HG03442 (cell line): Measurements from ENCODE around the gene ANKS4B.
"Not testable (repeated sequence)": the region's sequence is repeated elsewhere in the genome, so short reads cannot be mapped to it uniquely, and the experiment has no call there.

Source experiments
- ATAC-seq: cut with Tn5 transposase; IDR thresholded peaks from one replicate; pipeline ENCODE4 v1.9.1; 2021; ENCODE audit warnings: mild to moderate bottlenecking, moderate library complexity; ENCODE audit not compliant: unreplicated experiment

ANKS4B gene

DNA sequence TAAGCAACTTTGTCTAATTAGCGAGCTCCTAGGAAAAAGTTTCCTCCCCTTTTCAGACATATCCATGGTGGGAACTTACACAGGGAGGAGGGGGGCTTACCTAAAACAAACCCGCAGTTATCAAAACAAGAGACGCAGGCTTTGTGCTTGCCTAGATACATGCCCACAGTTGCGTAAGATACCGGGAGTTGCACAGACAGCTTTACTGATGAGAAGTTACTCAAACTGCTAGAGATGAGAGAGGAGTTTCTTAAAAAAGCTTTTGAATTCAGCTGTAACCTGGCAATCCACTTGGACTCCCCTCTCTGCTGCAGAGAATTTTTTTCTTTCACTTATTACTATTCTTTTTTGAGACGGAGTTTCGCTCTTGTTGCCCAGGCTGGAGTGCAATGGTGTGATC is 15.3 kb upstream of the ANKS4B start:
- ATAC-seq = no peak

DNA sequence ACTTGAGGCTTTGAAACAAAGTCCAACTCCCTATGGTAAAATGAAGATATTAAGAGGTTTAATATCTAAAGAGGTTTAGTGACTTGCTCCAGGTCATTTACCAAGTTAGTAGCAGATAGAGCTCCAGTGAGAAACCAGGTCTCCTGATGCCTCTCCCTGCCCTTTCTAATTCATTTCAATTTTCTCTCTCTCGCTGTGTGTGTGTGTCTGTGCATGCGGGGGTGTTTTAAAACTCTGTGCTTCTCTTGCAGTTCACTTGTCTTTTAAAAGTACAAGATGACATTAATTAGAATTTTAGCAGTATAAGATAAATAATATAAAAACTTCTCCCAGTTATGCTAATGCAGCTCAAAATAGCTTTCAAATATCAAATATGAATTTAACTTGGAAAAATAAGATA is 13.9 kb upstream of the ANKS4B start:
- no peak for ATAC-seq

DNA sequence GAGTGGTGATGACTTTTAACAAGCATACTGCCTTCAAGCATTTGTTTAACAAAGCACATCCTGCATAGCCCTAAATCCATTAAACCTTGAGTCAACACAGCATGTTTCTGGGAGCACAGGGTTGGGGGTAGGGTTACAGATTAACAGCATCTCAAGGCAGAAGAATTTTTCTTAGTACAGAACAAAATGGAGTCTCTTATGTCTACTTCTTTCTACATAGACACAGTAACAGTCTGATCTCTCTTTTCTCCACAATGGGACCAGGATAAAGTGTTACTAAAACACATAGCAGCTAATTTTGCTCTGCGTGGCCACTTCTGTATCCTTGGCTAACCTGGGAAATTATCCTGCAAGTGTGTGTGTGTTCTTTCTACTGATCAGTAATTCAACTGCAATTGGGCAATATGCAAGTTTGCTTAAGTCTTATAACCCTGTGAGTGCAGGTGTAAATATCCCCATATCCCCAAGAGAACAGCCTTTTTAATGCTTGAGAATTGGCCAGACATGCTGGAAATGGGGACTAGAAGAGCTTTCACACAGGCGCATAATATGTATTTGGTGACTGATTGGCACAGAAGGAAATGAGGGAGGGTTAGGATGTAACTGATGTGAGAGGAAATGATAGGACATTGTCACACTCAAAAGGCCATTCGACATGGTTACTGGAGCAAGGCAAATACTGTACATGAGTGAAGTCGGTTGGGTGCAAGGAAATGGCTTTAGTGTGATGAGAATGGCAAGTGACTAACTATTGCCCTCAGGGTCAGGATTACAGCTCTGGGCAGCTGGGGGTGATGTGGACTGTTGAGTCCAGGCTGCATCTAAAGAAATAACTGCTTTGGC is 10.8 kb upstream of the ANKS4B start:
- no peak for ATAC-seq

DNA sequence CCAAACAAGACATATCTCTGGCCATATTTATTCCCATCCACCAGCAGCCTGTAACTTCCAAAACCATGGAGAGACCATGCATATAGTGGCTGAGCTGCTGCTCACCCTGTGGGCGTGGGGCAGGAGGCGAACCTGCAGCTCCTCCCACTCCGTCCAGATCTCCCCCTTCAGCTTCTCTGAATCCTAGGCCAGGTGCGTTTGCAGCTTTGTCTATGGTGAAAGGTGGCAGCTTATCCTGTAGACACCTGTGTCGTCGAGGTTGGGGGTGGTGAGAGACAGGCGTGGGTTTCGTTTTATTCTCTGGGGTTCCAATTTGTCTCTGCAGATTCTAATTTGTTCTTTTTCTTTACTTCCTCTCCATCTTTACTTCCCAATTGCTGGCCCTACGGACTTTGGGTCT is 9.7 kb upstream of the ANKS4B start:
- no peak for ATAC-seq

DNA sequence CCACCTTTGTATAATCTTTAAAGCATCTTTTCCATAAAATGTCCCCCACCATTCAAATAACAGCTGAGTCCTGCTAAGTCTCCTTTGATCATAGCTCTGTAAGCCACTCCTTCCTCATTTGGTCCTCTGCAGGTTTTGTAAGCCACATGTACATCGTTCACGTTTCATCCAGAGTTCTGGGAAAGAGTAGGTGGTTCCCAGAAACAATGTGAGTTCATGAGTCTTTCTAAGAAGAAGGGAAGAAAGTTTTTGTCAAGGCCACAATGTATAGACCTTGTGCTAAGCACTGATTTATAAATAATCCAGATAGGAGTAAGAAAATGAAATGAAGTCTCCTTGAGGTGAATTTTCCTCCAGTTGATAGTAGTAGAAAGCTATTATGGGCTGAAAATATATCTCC is 8.7 kb upstream of the ANKS4B start:
- no peak for ATAC-seq

DNA sequence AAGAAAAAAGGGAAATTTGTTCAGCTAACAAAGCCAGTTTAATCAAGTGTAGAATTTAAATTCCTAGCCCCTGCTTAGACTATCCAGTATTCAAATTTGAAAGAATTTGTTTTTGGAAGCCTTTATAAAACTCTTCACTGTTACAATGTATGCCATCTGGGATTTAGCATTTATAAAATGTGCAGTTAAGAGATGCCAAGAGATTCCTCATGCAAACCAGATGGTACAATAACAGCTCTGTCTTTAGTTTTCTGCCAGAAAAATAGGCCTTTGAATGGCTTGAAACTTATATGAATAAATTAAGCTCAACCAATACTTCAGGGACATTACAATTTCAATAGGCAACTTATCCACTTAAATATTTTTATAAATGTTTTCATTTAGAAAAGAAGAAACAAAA is 6.8 kb upstream of the ANKS4B start:
- ATAC-seq = no peak

DNA sequence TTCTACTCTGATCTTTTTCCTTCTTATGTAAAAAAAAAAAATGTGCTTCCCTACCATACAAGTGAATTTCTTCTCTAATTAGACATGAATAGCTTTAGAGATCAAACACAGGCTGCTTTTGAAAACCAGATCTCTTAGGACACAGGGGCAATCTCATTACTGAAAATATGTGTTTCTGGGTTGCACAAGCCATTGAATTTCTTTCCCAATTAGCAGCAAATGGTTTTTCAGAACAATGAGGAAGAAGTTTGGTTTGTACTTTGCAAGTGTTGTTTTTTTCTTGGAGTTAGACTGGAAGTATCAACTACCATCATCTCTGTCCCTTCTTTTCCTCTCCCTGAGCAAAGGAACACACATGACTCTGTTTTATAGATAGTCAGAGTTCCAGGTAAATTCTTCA is 5.6 kb upstream of the ANKS4B start:
- ATAC-seq = no peak

DNA sequence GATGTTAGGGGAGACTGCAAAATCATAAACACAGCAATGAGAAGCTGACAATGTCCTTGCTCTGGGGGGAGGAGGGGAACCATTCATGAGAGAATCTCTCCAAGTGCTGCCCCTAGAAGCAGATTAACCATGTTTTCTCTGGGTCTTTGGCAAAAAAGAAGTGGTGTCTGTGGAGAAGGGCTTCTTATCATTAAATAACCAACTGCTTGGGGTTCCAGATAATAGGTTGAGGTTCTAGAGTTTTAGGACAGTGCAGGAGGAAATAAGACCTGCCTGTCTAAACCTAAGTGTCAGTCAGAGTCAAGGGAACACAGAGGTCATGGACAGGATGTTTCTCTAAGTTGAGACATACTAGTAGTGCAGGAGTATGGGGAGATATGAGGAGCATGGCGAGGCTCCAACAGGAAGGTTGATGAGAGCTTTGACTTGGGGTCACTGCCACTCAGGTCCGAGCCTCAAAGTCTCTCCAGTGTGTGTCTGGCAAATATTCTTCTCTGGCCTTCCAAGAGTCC is 5.1 kb upstream of the ANKS4B start:
- ATAC-seq = no peak

DNA sequence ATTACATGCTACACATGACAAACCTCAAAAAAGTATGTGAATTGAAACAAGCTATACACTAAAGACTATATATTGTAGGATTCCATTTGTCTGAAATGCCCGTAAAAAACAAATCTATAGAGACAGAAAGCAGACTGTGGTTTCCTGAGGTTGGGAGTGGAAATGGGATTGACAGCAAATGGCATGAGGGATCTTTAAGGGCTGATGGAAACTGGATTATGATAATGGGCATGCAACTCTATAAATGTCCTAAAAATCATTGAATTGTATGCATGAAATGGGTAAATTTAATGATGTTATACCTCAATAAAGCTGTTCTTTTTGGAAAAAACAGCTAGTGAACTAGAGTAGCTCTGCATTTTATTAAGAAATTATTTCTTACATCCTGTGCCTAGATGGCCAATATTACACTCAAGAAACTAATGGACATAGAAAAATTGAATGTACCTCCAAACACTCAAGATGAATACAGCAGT is 416 bp upstream of the ANKS4B start:
- no peak for ATAC-seq

DNA sequence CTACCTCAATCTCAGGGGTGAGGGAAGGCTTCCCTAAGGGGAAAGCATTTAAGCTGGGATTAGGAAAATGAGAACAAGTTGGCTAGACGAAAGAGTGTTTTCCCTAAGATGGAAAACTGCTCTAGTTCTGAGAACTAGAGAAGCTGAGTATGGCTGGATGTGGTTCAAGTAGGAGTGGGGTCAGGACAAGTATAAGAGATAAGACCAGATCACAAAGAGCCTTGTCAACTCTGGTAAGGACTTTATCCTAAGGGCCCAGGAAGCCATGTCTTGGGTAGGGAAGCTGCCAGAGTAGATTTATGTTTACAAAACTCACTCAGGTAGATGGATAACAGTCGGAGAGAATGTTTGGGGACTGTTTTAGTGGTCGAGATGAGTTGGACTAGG is 1.7 kb downstream of the ANKS4B start:
- no peak for ATAC-seq

DNA sequence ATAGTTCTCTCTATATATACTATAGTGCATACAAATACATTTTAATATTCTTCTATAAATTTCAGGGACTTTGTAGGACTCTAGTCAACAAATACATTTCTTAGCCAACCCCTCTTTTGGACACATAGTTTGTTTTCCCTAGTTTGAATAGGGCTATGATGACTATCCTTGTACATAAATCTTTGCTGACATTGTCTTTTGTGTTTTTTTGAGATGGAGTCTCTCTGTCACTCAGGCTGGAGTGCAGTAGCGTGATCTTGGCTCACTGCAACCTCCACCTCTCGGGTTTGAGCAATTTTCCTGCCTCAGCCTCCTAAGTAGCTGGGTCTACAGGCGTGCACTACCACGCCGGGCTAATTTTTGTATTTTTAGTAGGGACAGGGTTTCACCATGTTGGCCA is 3.3 kb downstream of the ANKS4B start:
- no peak for ATAC-seq

DNA sequence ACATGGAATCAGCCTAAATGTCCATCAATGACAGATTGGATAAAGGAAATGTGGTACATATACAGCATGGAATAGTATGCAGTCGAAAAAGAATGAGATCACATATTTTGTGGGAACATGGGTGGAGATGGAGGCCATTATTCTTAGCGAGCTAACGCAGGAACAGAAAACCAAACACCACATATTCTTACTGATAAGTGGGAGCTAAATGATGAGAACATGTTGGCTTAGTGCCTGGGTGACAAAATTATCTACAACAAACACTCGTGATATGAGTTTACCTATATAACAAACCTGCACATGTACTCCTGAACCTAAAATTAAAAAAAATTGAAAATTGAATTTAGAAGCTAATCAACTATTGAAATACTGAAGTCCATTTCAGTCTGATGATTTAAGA is 6.1 kb downstream of the ANKS4B start:
- no peak for ATAC-seq

DNA sequence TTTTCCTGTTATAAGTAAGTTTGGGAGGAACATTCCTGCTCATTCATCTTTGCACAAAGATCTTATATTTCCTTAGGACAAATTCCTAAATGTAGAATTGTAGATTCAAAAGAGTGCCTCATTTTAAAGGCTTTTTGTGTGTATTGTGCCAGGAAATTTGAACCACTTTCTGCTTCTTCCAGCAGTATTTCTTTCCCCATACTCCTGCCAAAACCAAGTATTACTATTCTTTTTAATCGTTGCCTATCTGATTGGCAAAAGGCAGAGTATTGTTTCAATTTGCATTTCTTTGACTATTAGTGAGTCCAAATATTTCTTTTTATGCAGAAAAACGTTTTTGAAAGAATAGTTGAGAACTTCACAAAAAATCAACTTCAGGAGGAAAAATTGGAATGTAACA is 9.3 kb downstream of the ANKS4B start:
- ATAC-seq = no peak

DNA sequence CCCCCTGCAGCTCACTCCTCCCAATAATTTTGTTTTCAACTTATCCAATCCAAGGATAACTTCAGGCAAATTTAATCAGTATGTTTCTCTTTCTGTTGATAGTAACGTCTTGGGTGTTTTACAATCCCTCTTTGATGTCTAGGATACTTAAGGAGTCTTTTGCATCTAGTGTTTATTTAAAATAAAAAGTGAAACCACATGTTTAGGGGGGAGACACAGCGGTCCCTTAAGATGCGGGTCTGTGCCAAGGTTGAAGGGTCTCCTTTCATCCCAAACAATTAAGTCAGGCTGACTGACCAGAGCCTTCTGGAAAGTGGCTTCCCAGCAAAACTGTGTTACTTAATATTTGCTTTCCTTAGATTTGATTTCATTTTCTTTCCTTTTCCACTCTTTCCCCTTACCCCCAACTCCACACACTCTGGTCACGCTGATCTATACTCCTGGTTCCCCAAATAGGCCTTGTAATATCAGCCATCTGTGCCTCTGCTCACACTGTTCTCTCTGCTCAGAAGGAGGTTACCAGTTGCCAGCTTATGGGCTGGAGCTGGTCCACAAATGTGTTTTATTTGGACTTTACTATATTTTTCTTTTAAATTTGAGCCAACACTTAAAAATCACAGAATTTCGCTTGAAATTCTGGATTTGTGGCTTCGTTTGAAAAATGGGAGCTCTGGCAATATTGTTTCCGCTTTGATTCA is 11.2 kb downstream of the ANKS4B start:
- no peak for ATAC-seq

DNA sequence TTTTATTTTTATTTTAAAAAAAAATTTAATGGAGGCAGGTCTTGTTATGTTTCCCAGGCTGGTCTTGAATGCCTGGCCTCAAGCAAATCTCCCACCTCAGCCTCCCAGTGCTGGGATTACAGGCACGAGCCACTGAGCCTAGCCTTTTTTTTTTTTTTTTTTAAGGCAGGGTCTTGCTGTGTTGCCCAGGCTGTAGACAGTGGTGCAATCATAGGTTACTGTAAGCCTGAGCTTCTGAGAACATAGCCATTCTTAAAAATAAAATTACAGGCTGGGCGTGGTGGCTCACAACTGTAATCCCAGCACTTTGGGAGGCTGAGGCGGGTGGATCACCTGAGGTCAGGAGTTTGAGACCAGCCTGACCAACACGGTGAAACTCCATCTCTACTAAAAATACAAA is 14.7 kb downstream of the ANKS4B start:
- ATAC-seq = not testable (repeated sequence)

DNA sequence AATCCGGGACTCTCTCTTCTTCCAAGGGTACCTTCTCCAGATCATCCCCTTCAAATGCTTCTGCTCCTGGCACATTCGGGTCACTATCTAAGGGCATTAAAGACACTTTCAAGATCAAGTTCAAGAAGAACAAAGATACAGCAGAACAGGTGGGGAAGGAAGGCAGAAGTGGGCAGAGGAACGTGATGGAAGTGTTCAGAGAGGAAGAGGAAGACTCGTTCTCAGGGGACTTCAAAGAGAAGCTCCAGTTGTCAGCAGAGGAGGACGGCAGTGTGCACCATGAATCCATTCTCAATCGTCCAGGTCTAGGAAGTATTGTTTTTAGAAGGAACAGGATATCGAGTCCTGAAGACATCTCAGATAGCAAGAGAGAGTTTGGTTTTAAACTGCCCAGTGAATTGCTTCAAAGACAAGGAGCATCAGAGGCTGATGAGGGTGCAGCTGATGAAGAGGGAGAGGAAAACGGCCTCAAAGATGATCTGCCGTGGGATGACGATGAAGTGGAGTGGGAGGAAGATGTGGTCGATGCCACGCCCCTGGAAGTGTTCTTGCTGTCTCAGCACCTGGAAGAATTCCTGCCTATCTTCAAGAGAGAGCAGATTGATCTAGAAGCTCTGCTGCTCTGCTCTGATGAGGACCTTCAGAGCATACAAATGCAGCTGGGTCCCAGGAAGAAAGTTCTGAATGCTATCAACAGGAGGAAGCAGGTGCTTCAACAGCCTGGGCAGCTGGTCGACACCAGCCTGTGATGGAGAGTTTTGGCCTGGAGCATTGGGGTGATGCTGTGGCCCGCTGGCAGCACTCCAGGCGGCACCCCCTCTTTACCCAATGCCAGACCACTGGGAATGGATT is 16.8 kb downstream of the ANKS4B start:
- no peak for ATAC-seq

DNA sequence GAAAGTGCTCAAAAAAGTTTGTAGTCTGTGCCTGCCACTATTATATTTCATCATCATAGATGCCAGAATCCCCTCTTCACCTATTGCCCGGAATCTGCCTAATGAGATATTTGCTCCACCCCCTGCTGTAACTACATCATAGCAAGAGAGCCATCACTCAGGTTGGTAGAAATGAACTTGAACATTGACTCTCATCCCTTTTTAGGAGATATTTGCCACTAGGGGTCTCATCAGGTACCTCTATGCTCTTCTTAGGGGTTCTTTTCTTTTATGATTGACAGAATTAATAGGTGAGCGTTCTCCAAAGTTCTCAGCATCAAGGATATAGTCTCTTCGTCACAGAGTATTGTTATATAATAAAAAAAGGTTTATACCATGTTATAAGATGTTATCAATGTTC is 20.0 kb downstream of the ANKS4B start:
- ATAC-seq = no peak

DNA sequence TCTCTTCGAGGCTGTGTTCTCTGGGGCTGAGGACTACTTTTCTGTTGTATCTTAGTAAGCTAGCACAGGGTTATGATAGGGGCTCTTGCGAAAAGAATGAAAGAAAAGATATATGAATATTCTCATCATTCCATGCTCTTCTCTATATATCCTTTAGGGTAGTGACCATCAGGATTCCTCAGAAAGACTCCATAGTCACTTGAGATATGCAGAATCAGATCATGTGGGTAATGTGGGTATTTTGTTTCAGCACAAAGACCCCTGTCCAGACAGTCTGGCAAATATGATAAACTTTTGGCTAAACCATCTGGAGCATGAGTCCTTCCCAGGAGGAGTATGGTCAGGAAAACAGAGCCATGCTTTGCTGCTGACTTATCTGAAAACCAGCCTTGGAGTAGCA is 23.1 kb downstream of the ANKS4B start:
- ATAC-seq = no peak

DNA sequence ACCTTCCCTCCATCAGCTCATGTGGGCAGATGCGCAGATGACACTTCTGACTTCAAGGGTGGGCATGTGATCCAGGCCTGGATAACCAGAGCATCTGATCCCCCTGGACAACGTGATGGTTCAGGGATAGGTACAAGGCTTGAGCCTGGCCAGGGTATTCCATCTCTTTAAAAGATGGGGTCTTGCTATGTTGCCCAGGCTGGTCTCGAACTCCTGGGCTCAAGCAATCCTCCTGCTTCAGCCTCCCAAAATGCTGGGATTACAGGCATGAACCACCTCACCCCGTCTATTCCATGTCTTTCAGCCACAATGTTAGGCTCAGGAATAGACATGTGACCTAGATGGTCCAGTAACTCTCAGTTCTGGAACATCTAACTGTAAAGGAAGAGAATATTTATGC is 23.8 kb downstream of the ANKS4B start:
- ATAC-seq = no peak

DNA sequence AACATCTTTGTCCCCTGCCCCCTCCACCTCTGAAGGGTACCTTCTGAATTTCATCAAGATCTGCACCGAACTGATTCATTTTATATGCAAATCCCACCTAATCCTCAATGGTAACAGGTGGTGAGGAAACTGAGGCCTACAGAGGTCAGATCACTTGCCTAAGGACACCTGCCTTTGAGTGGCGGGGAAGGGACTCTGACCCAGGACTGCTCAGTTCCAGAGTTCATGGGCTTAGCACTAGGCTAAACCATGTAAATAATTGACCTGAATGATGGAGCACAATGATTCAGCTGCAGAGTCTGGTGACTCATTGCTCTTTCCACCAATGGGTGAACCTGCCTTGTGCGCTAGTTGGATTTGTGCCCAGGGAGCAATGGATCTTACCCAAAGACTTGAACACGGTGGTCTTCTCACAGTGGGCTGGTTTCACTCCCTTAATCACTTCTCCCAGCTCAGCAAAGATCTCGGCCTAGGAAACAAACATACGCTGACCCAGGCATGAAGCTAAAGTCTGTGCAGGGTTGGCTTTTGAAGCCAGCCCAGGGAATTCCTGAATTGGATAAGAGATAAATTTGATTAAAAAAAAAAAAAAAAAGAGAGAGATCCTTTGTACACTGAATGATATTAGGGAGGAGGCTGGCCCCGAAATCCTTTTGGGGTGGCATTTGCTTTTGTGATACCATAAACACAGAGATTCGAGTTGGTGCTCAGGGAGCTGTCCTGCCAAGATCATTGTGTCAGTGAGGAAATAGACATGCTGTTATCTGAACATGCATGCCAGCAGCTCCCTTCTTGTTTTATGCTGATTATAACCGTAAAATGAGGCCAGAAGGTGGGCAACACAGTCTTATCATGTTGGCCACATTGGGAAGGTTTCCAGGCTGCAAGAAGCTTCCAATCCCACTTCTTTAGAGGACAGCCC is 27.6 kb downstream of the ANKS4B start:
- ATAC-seq = no peak
